Amniotic epithelial cell (primary cell): ENCODE data around the gene NME8.
A peak's percentile ranks its signal among the peaks of the same experiment; 100 is the strongest.

Experiments
- DNase-seq: peaks from one replicate; pipeline ENCODE4 v3.0.0-alpha.2; 2010; ENCODE audit warnings: low read depth

The NME8 gene

DNA sequence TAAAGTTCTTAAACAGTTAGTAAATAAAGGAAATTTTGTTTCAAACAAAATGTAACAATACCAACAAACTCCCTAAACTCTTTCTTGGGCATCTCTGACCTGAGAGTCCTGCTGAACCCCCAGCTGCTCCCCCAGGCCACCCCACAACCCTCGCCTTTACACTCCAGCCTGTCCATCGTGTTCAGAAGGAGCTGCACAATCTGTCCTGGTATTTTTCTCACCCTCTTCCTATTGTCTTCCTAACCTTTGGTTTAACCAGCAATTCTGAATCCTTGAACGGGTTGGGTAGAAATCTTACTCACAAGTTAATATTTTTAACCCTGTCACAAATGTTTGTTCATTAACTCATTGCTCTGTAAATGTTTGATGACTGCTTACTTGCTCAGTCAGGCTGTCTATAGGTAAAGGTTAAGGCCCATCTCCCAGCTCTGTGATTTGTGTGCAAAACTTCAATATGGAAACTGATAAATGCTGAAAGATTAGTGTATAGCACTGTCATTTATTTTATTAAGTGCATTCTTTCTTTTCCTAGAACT, 51.4 kb downstream of the NME8 start:
- no peak for DNase-seq

DNA sequence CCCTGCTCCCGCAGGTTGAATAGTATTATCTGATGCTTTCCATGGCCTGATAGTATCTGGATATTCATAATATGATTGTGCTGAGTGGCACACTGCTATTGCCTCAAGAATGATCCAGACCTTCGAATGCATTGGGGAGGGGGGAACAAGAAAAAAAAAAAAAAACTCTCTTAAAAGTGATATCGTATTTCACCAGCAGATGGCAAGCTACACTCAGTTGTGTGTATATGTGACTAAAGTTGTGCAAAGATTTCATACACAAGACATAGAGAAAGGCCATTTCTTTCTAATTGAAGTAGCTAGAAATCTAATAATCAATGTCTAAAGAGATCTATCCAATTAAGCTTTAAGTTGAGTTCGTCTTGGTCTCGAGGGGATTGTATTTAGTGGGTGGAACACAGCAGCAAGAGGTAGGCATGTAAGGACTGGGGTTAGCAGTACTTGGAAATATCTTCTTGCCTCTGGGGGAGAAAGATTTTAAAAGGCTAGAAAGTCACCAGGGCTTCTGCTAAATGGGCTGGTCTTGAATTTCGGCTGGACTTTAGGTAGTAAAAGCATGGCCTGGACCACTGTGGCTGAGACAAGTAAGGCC, 52.9 kb downstream of the NME8 start:
- no peak for DNase-seq

DNA sequence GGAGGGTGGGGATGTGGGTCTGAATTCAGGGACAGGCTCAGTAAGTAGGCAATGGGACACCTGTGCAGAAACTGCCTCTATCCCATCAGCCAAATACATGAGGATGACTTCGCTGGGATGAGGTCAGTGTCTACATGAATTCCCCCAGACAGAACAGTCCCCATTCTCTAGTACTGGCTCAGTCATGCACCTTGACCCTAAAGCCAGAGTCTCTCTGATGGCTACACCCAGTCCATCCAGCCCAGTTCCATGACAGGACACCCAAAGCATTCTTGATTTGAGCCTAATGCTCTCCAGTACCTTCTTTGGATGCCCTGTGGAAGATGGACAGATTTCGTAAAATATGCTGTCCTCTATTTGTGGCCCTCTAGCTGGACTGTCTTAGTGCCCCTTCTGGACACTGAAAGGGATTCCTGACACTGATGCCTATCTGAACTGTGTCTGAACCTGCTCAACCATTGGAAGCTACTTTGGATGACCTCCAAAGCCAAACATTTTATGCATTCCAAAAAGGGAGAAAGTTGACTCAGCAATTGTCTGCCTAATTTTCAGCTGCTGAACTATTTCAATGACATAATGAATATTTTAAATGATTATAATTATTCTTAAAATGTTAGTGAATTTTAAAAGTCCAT, 53.6 kb downstream of the NME8 start:
- peak; percentile 1 for DNase-seq

DNA sequence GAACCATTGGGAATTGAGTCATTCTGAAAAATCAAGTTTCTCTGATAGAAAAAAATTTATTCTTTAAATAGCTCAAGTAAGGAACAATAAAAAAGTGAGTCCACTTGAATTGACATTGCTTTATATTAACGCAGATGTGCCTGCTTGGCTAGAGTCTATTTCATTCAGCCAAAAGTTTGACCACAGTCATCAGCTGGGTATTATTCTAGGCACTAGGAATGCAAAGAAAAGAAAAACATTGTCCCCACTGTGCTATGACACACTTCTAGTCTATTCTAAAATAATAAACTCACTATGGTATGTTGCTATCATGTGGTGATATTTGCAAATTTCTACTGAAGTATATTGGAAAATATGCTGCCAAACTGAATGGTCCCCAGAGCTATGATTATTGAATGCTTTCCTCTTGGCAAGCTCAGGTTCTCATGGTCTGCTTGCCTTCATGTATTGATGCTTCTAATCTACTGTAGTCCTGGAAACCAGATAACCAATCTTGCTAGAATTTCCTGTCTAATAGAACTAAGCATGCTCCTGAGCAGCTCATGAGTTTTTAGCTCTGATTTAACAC, 59.9 kb downstream of the NME8 start:
- no peak for DNase-seq

DNA sequence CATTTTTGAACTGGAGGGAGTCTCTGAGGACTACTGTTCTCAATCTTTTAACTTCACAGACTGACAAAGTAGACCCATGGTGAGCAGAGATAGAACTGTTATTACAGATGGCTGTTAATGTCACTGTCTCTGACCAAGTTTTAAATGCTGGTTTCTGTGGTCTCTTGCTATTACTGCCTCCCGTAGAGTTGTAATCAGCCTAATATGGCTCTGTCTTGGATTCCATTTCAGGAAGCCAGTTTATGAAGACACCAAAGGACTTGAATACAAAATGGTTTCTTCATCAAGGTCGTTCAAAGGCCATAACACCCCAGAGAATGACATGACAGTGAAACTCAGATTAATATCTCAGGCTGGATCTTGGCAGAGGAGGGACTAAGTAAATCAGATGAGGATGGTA, 64.4 kb downstream of the NME8 start:
- no peak for DNase-seq

DNA sequence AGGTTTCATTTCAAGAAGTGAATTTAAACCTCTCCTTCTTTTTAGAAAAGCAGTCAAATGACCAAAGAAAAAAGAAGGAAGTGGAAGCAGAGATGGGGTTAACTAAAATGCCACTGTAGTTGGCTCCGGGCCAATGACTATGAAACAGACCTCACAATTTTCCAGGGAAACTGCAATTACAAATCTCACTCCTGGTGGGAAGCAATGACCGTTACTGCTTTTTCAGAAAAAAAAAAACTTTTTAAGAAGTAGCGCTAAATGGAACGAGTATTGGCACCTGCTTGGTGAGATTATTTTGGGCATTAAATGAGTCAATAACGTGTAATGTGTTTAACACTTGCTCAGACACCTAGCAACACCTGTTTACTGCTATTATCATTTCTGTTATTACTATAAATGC, 67.0 kb downstream of the NME8 start:
- no peak for DNase-seq

DNA sequence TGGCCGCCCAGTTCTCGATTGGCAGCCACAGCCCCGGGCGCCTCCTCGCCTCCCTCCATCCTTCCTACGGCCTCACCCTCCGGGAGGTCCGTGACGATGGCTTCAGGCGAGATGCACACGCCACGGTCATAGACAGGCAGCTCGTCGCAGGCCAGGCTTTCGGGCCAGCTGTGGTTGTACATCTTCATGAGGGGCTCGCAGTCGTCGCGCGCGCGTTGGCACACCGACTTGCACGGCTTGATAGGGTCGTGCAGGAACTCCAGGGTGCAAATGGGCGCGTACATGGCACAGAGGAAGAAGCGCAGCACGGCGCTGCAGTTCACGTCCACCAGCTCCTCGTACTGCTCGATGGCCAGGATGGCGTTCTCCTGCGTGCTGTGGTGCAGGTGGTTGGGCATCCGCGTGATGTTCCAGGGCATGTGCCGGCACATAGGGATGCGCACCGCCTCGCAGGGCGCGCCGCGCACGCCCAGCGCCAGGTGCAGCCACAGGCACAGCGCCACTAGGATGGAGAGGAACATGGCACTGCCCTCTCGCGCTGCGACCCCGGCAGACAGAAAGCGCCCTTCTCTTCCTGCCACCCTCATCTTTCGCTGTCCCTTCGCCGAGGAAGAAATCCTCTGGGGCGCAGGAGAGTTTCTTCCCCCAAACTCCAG, 67.7 kb downstream of the NME8 start:
- DNase-seq, result no peak

DNA sequence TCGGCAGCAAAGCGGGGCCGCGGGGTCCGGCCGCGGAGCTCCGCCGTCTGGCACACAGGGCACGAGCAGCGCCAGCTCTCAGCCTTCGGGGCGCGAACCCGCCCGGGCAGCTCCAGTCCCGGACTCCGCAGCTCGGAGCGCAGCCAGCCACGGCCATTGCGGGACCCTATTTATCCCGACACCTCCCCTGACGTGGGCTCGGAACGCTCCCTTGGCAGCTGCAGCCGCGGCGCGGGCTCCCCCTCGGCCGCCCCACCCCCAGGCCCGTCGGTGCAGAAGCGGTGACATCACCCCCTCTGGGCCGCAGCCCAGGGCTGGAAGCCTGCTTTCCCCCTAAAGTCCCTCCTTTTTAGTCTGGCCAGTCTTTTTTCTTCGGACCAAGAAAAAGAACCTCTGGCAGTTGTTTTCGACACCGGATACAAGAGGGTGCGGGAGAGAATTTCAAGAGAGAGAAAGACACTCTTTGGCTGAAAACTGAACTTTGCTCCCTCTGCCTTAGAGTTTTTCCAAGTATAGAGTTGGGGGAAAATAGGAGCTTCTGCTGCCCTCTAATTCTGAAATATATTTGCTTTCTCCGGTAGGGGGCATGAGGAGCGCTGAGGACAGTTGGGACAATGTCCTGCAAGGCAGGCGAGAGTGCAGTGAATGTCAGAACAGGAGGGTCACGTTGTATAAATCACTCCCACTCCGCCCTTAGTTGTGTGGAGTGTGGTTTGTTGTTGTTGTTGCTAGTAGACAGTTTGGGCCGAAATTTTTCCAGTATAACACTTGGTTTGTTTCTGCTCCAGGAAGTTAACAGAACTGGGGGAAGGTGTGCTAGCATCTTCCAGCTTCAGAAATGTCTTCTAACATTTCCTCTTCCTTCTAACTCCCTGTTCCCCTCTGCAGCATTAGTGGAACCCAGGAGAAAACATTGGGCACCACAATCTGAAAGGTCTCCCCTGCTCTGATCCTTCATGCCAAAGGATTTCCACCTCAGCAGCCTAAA, 68.6 kb downstream of the NME8 start, which contains the start of gene SFRP4:
TSS of gene SFRP4 (minus strand) at position 145 of the 988 bp plus-strand sequence. CDS start 280 bp downstream, outside the sequence.
- no peak for DNase-seq

DNA sequence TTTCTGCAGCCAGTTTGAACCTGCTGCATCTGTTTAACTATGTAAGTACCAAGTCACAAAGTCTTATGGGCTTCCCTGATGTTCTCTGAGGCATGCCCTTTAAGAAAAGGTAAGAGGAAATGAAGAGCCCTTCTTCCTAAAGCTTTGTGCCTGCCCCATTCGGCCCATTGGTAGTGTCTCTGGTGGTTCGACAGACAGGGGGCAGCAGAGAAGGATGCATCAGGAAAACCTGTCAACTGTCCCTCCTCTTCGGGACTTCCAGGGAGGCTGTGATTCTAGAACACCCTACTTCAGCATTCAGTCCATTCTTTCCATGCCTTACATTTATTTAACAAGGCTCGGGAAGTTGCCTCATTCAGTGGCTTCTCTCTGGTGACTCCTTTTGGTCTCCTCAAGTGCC, 70.1 kb downstream of the NME8 start:
- DNase-seq, result no peak

DNA sequence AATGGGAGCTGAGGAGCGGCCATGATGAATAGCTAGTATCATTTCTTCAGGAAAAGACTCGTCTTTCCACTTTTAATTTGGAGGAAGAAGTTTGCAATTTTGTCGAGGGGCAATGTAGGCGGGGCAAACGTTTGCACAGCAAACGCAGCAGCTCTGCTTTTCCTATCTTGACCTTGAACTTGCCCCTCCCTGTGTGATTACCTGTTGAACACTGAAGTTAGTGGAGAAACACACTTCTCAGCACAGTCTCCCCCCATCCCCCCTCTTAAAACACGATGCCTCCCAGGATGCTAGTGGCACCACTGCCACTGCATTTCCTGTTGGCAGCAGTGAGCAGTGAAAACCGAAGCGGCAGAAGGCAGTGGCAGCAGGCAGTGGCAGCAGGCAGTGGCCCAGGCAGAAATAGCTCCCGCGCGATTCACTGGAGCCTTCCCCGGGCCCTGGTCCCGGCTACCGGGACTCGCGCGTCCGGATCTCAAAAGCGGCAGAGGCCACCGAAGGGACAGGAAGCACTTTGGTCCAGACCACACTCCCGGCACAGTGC, 72.0 kb downstream of the NME8 start, which contains the start of gene EPDR1:
TSS of gene EPDR1 (plus strand) at position 336 of the 544 bp plus-strand sequence. CDS start 300 bp downstream, outside the sequence.
- no peak for DNase-seq

DNA sequence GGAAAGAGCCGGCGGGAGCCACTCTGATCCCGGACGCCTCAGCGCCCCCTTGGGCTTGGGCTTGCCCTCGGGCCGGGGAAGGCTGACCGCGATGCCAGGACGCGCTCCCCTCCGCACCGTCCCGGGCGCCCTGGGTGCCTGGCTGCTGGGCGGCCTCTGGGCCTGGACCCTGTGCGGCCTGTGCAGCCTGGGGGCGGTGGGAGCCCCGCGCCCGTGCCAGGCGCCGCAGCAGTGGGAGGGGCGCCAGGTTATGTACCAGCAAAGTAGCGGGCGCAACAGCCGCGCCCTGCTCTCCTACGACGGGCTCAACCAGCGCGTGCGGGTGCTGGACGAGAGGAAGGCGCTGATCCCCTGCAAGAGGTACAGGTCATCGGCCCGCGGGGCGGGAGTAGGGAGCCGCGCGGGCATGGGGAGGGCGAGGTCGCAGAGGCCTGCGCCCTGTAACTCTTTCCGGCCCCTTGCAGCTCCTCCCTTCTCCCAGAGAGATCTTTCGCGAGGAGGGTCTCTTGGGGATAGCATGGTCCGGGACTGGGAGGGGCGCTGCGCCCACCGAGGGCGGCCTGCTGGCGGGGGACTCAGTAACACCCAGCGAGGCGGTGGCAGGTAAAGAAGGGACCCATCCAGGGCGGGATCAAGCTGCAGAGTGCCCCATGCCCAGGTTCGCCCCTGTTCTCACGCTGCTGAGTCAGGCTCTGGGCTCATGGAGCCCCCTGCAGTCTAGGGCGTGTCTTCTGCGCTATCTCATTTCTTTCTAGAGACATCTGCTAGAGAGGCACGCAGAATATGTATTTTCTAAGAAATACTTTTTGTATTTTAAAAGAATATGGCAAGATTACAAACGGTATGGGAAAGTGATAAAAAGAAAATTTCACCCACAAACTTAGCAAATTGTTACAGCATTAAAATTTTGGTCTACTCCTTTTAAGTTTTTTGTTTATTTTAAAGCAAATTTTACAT, 72.7 kb downstream of the NME8 start:
- DNase-seq, result no peak

DNA sequence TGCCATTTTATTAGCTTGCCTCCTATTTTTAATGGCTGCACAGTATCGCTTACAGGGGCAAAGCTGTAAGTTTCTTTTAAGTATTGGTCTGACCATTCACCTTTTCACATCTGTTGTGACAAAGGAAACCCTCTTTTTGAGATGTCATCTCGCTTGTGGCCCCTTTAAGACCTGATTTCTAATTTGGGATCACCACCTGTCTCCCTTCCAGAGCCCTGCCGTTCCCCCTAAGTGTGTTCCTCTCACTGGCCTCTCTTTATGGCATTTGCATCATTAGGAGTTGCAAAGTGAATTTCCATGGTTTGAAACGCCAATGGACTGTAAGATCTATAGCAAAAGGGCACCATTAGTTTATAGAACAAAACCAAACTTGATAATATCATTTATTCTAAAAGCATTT, 73.5 kb downstream of the NME8 start:
- no peak for DNase-seq

DNA sequence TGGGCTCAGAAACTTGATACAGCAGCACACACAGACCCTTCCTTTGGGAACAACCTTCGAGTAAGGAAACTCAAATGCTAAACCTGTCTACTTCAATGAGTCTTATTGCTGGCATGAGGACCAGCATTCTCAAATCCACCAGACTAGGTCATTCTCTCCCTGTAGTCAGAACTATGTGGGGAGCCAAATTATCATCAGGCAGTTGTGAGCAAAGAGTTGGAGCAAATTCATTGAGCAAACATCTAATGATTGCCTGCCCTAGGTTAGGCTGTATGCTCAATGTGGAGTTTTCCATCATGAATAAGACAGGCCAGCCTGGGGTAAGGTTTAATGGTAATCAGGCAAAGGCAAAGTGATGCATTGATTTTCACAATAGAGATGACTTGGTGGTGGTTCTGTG, 75.6 kb downstream of the NME8 start:
- no peak for DNase-seq

DNA sequence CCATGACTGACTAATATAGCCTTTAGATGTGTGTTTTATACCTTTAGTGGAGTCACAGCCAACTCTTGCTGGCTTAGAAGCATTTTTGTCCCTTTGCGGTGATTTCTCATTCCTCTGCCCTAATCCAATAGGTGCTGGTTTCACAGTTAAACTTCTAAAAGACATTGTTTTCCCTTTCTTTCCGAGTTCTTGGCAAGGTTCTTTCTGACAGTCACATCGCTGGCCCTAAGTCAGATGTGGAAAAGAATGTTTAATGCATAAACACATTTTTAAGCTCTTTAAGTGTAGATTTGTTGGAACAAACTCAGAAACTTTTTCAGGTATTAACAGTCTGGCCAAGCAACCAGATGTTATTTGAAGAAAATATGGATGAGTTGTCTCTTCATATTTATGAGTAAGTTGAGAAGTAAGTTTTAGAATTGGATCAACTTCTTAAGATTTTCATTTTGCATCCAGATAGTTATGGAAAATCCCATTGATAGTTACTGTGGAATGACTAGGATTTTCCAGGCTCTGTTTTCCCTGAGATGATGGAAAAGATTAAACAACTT, 76.2 kb downstream of the NME8 start:
- DNase-seq, result no peak

DNA sequence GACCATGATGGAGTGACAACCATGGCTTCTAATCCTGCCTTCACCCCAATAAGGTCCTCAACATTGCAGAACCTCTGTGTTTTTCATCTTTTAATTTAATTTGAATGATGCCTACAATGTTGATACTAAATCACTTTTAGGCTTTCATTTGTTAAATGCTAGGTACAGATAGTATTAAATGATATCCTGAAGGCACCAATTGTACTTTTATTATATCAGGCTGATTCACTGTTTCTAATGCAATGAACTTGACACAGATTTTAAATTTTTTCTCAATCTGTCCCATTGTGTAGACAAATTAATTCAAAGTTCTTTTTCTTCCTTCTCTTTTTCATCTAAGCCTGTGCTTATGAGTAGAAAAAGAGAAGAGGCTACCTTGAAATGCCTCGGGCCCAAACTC, 77.2 kb downstream of the NME8 start:
- DNase-seq, result no peak

DNA sequence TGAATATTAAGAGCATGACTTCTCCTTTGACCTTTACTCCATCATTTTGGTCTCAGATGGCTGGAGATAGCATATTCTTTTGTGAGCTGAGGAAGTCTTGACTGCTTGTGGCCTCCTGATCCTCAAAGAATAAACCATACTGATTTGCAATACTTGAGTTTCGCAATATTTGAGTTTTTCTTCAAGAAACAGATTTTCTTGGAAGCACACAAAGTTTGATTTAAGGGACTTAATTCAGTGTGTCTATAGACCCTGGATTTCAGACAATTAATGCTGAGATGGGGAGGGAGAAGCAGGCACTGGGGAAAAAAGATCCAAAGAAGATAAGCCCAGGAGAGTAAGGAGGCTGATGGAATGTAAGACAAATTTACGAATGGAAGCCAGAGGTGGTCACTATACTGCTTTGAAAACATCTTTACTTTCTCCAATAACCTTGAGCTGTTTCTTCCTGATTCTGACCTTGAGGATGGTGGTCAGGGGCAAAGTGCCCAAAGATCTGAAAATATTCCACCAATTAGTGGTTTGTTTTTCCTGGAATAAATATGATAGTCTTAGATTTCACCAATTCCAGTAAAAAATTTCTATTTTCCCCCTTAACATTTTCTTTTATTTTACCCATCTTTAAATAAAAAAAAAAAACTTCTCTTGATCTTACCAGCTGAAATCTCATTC, 79.5 kb downstream of the NME8 start:
- DNase-seq, result no peak

DNA sequence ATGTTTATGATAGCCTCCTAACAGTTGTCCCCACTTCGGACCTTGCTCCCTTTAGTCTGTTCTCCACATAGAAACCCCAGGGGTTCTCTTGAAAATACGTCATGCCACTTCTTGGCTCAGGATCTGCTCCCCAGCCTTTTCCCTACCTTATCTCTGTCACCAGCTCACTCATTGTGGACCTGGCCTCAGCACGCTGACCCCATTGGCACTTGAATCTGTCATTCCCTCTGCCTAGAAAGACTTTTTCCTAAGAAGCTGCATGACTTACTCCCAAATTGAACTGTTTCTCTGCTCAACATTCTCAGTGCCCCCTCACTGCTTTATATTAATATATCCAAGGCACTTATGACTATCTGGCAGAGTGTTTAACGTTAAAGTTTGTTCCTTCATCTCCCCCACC, 80.5 kb downstream of the NME8 start:
- no peak for DNase-seq

DNA sequence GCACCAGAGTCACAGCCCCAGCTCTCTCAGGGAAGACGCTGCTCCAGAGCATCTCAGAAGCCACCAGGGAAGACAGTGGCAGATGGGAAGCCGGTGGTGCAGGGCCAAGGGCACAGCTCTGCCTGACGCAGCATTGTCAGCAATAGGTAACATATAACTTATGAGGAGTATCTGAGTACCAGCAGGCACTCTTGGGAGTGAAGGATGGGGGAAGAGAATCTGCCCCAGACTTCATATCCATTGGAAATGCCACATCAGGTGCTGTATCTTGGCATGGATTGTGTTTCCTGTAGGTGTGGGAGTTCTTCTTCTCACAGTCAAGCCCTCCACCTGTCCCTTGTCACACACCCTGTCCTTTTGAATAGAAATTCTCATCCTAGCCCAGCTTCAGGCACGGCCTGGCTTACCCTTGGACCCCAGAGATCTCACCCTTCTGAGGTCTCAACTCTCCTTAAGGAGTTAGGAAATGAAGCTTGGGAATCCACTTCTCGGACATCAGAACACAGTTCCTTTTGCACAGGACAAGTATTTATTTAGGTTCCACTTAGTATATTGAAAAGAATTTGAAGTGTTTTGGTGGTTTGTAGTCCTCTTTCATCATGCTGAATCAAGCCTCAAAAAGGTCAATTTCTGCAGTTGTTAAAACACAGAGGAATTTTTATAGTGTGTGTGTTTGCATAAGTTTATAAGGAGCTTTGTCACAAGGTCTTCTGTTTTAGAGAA, 82.0 kb downstream of the NME8 start:
- no peak for DNase-seq

DNA sequence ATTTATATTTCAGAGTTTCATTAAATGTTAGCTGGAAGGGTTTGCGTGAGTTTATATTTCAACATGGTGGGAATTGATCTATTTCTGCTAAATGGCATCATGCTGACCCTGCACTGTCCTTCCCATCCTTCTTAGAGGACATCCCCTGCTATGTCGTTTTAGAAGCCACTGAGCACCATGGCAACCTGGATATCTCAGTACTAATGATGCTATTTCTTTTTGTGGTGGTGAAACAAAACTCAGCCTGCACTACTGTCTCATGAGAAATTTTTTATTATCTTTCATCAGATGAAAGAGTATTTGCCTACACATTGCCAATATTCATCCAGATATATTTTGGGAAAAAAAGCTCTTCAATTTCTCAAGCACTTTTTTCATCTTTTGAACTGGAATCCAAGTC, 84.1 kb downstream of the NME8 start:
- DNase-seq, result no peak
